Endothelial cell of umbilical vein (primary cell): Measurements from ENCODE around the gene CPPED1. TPM values are rescaled to one million over a fixed set of nuclear protein-coding genes. Genes with fewer than 3 reads are reported as not detected.
"Not testable (repeated sequence)": the region's sequence is repeated elsewhere in the genome, so short reads cannot be mapped to it uniquely, and the experiment has no call there.

Experiments
- BruUV-seq: library from RNA; stranded (reverse); fragments of 400-500 nt; replicated peaks from 2 replicates; lab custom pipeline; 2021; lab: Mats Ljungman, UMichigan
- CTCF ChIA-PET: fragments of 300-600, 350-600 bp; sonication (Branson Sonifier 250); formaldehyde crosslinking; loops from one replicate; lab custom pipeline; 2021; ENCODE audit warnings: antibody characterized with exemption, inconsistent platforms; lab: Charles Lee
- POLR2A ChIA-PET: fragments of 300-600, 350-600 bp; sonication (Branson Sonifier 250); formaldehyde crosslinking; loops from one replicate; lab custom pipeline; 2021; ENCODE audit warnings: antibody characterized with exemption, inconsistent platforms; lab: Charles Lee
- DNase-seq: peaks from one replicate; pipeline ENCODE4 v3.0.0-alpha.2; 2011; ENCODE audit warnings: low read depth, low spot score
- FAIRE-seq: peaks from 2 replicates; lab custom pipeline; 2011; peaks lifted over from hg19 to GRCh38; lab: Jason Lieb, UNC
- H2AFZ ChIP-seq: 2 replicates; pipeline ENCODE4 v1.6.0; 2012; ENCODE audit warnings: low read depth, low read length, control low read depth, inconsistent platforms
- H3K27ac ChIP-seq: 2 replicates; pipeline ENCODE4 v1.5.1; 2011; ENCODE audit warnings: low read depth, mild to moderate bottlenecking, control low read depth, low read length, moderate library complexity; ENCODE audit not compliant: insufficient read depth
- H3K27me3 ChIP-seq, 2 experiments: 2 replicates each; pipeline versions ENCODE4 v1.6.0 to v1.6.1; 2011; ENCODE audit warnings: low read length in 2 of 2, mixed read lengths in 1 of 2; ENCODE audit not compliant: control insufficient read depth in 2 of 2, insufficient read depth in 2 of 2
- H3K36me3 ChIP-seq, 2 experiments: 2 replicates in 1 of 2; 3 replicates in 1 of 2; pipeline ENCODE4 v1.5.1; 2011; ENCODE audit warnings: low read length in 2 of 2, mild to moderate bottlenecking in 1 of 2, moderate library complexity in 1 of 2; ENCODE audit not compliant: control insufficient read depth in 2 of 2, insufficient read depth in 2 of 2; ENCODE audit errors: extremely low read depth in 1 of 2
- H3K4me1 ChIP-seq: 3 replicates; pipeline ENCODE4 v1.5.1; 2011; ENCODE audit warnings: mild to moderate bottlenecking, low read length; ENCODE audit not compliant: control insufficient read depth, insufficient read depth; ENCODE audit errors: extremely low read depth
- H3K4me2 ChIP-seq: 2 replicates; pipeline ENCODE4 v1.6.1; 2011; ENCODE audit warnings: low read length, control low read depth, mixed read lengths; ENCODE audit not compliant: insufficient read depth
- H3K4me3 ChIP-seq, 3 experiments: fragments of 200-600 bp in 1 of 3; sonication (generic), shearing (Covaris generic) in 1 of 3; replicated peaks in 1 of 3; 2 replicates each; pipeline ENCODE4 v1.5.1; 2011 to 2016; ENCODE audit warnings: control low read depth in 3 of 3, low read length in 3 of 3, mild to moderate bottlenecking in 2 of 3, inconsistent platforms in 1 of 3, low read depth in 1 of 3, moderate library complexity in 1 of 3; ENCODE audit not compliant: insufficient read depth in 1 of 3
- H3K79me2 ChIP-seq: 2 replicates; pipeline ENCODE4 v1.6.0; 2012; ENCODE audit warnings: low read length, inconsistent platforms; ENCODE audit not compliant: control insufficient read depth, insufficient read depth
- H3K9ac ChIP-seq: replicated peaks from 2 replicates; pipeline ENCODE3; 2011; ENCODE audit warnings: low read length, control low read depth; ENCODE audit not compliant: insufficient read depth; ENCODE audit errors: extremely low read depth
- H3K9me1 ChIP-seq: replicated peaks from 3 replicates; pipeline ENCODE4 v1.6.0; 2011; ENCODE audit warnings: mild to moderate bottlenecking, low read length; ENCODE audit not compliant: control insufficient read depth, insufficient read depth; ENCODE audit errors: extremely low read depth
- H3K9me3 ChIP-seq: replicated peaks from 2 replicates; pipeline ENCODE4 v1.5.1; 2012; ENCODE audit warnings: low read length, inconsistent platforms; ENCODE audit not compliant: control insufficient read depth, insufficient read depth
- H4K20me1 ChIP-seq: replicated peaks from 2 replicates; pipeline ENCODE3; 2011; ENCODE audit warnings: mild to moderate bottlenecking, low read length; ENCODE audit not compliant: control insufficient read depth, insufficient read depth; ENCODE audit errors: extremely low read depth
- GATA2 ChIP-seq: IDR thresholded peaks from 2 replicates; pipeline ENCODE4 v1.7.0; 2011; ENCODE audit warnings: low read depth, mild to moderate bottlenecking, moderate library complexity, mixed read lengths, low read length; ENCODE audit not compliant: insufficient read length, insufficient read depth
- JUN ChIP-seq: IDR thresholded peaks from 2 replicates; pipeline ENCODE4 v1.6.1; 2011; ENCODE audit warnings: borderline replicate concordance, low read depth; ENCODE audit not compliant: insufficient read length, insufficient read depth
- MYC ChIP-seq: IDR thresholded peaks from one replicate; pipeline ENCODE4 v1.6.1; 2011; ENCODE audit warnings: mild to moderate bottlenecking, low read depth, low read length
- POLR2A ChIP-seq: IDR thresholded peaks from 2 replicates; pipeline ENCODE4 v1.6.1; 2012; ENCODE audit warnings: low read depth, mild to moderate bottlenecking, control low read depth, low read length
- POLR2AphosphoS5 ChIP-seq: IDR thresholded peaks from 2 replicates; pipeline ENCODE4 v1.6.1; 2012; ENCODE audit warnings: low read depth, mild to moderate bottlenecking, control low read depth, low read length, moderate library complexity; ENCODE audit not compliant: insufficient read depth
- dilution Hi-C: fragments of 300-500 bp; cut with MboI; formaldehyde crosslinking; loops from one replicate; pipeline ENCODE4 v1.15.0; 2019; ENCODE audit warnings: low sequenced_read_pairs; ENCODE audit not compliant: extremely low pct_ligation_motif_present
- intact Hi-C: fragments of 100-400 bp; cut with micrococcal nuclease; formaldehyde crosslinking; loops from one replicate; pipeline ENCODE4 v1.10.0; 2022
- polyA plus RNA-seq, 4 experiments: library from polyadenylated mRNA; depleted of rRNA in 3 of 4; stranded (reverse) in 3 of 4; unstranded in 1 of 4; fragments of >200 nt; gene quantifications; 2 replicates each; pipeline versions ENCODE4 v1.2.1 to v1.2.3, GENCODE V29; 2011 to 2012; ENCODE audit warnings: missing spikeins in 1 of 4
- total RNA-seq: library from RNA; stranded (reverse); gene quantifications from 2 replicates; pipeline ENCODE4 v1.2.3, GENCODE V29; 2021
- TF ChIP-seq, protein P1 (sequence below): IDR thresholded peaks from 2 replicates; pipeline ENCODE4 v1.6.1; 2011; ENCODE audit not compliant: insufficient read depth, insufficient read length
- TF ChIP-seq, protein P2 (sequence below), 2 donors: IDR thresholded peaks; 1 replicate in 1 of 2; 2 replicates in 1 of 2; pipeline ENCODE4 v1.5.1; 2011; ENCODE audit warnings: low read length in 2 of 2, mild to moderate bottlenecking in 2 of 2, moderate library complexity in 2 of 2, control low read depth in 1 of 2, inconsistent platforms in 1 of 2, low read depth in 1 of 2; ENCODE audit not compliant: insufficient read depth in 1 of 2; ENCODE audit errors: extremely low read depth in 1 of 2

Gene CPPED1
- total and polyA plus RNA-seq, 2 donors (not counting 3 experiments of a cell fraction or from before 2014, with no cell fraction given), result 27.9 to 59.3 TPM

DNA sequence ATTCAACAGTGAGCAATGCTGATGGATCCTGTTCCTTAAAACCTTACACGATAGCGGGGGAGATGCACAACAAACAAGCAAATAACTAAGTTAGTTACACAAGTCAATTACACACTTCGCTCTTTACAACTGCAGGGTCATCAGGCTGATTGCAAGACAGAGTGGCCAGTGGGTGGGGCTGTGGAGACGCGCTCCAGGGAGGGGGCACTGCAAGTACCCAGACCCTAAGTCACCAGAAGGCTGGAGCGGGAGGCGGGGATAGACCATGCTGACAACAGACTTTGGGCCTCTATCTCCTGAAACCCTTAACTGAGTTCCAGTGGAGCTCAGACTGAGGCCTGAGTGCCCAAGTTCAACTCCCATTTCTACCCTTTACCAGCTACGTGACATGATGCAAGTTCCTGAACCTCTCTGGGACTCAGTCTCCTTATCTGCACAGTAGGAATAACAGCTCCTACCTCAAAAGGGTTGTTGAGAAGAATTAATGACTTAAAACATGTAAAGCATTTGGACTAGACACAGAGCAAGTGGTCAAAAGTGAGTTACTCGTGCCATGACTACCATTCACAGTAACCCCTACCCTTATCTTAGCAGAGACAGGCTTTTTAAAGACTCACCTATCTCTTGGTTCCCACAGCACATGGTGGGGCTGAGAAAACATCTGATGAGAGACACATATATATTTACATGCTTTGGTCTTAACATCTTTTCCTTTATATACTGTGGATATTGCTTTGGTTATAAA is 10.4 kb downstream of the CPPED1 start:
- peaks cover 9% of the 10 kb centered on the region for H3K79me2 ChIP-seq
- FAIRE-seq, result no peak
- TF ChIP-seq POLR2AphosphoS5, result no peak
- TF ChIP-seq GATA2, result no peak
- TF ChIP-seq MYC, result no peak
- TF ChIP-seq, protein P1, sequence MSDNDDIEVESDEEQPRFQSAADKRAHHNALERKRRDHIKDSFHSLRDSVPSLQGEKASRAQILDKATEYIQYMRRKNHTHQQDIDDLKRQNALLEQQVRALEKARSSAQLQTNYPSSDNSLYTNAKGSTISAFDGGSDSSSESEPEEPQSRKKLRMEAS, result no peak
- TF ChIP-seq JUN, result no peak
- TF ChIP-seq POLR2A, result no peak
- TF ChIP-seq, protein P2, sequence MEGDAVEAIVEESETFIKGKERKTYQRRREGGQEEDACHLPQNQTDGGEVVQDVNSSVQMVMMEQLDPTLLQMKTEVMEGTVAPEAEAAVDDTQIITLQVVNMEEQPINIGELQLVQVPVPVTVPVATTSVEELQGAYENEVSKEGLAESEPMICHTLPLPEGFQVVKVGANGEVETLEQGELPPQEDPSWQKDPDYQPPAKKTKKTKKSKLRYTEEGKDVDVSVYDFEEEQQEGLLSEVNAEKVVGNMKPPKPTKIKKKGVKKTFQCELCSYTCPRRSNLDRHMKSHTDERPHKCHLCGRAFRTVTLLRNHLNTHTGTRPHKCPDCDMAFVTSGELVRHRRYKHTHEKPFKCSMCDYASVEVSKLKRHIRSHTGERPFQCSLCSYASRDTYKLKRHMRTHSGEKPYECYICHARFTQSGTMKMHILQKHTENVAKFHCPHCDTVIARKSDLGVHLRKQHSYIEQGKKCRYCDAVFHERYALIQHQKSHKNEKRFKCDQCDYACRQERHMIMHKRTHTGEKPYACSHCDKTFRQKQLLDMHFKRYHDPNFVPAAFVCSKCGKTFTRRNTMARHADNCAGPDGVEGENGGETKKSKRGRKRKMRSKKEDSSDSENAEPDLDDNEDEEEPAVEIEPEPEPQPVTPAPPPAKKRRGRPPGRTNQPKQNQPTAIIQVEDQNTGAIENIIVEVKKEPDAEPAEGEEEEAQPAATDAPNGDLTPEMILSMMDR (IDR thresholded peaks at IDR 0.05; ENCODE audit: extremely low read depth in 1 of 2, insufficient read depth in 1 of 2, low read depth in 1 of 2, low read length in 2 of 2), result no peak
- H3K4me2 ChIP-seq, result no peak overlapping the region
- no peak overlapping the region for H3K27ac ChIP-seq
- no peak for DNase-seq
- H3K36me3 ChIP-seq, result no peaks in the 10 kb centered on the region
- dilution Hi-C loops, result no loop called here
- intact Hi-C loops, result no loop called here
- H3K27me3 ChIP-seq, result no peaks in the 10 kb centered on the region
- BruUV-seq, result no TSS peak
- no peak overlapping the region for H3K9ac ChIP-seq
- ChIA-PET POLR2A (interaction anchor here (0.6 kb wide), 1 partner anchor 640 kb away, joined by 6 read pairs; no protein-coding TSS in a partner anchor), CTCF (interaction anchor here (0.6 to 1.2 kb wide), 3 partner anchors 9 to 219 kb away, joined by 3 to 4 read pairs (median 3); no protein-coding TSS in a partner anchor)
- no peaks in the 10 kb centered on the region for H3K9me1 ChIP-seq
- no peaks in the 10 kb centered on the region for H3K4me1 ChIP-seq
- no peak overlapping the region for H2AFZ ChIP-seq
- H3K4me3 ChIP-seq, result no peak overlapping the region
- no peaks in the 10 kb centered on the region for H3K9me3 ChIP-seq
- H4K20me1 ChIP-seq, result no peaks in the 10 kb centered on the region

GRCh38 chr16:12792528-12792927 is 11.2 kb downstream of the CPPED1 start:
- BruUV-seq, DNase-seq, POLR2A ChIA-PET, H3K4me2 ChIP-seq, FAIRE-seq, H2AFZ ChIP-seq, H4K20me1 ChIP-seq, H3K9ac ChIP-seq, H3K27ac ChIP-seq, intact Hi-C loops, H3K4me3 ChIP-seq, H3K9me1 ChIP-seq, H3K4me1 ChIP-seq, H3K9me3 ChIP-seq, H3K36me3 ChIP-seq, H3K27me3 ChIP-seq, dilution Hi-C loops, CTCF ChIA-PET, H3K79me2 ChIP-seq: not testable (repeated sequence)
